ENCODE measurements around the gene HOXB6.

HOXB6 gene

GRCh38 chr17:48625495-48626244, 20.9 kb upstream of the HOXB6 start:
- H3K36me3 ChIP-seq (ENCODE audit: control insufficient read depth in 1 of 2, insufficient read depth in 2 of 2, low read length in 2 of 2): no peaks in the 10 kb centered on the region
- no peaks in the 10 kb centered on the region for H3K9me3 ChIP-seq (ENCODE audit: control insufficient read depth in 1 of 2, low read length in 2 of 2)
- peaks cover 0 to 23% of the 10 kb centered on the region in 2 donors for H3K4me1 ChIP-seq (ENCODE audit: control insufficient read depth in 1 of 2, insufficient read depth in 2 of 2, low read length in 2 of 2)
- peak overlapping the region; percentile 30 to 39 for H3K4me3 ChIP-seq (ENCODE audit: low read depth in 1 of 2, low read length in 2 of 2)
- peaks cover 97% of the 10 kb centered on the region for H3K27me3 ChIP-seq (ENCODE audit: low read depth, low read length)
- no peak overlapping the region for H3K27ac ChIP-seq (ENCODE audit: low read length)

GRCh38 chr17:48624544-48625494, 20.0 kb upstream of the HOXB6 start:
- peaks cover 97% of the 10 kb centered on the region for H3K27me3 ChIP-seq (ENCODE audit: low read depth, low read length)
- H3K27ac ChIP-seq (ENCODE audit: low read length): no peak overlapping the region
- H3K36me3 ChIP-seq (ENCODE audit: control insufficient read depth in 1 of 2, insufficient read depth in 2 of 2, low read length in 2 of 2): no peaks in the 10 kb centered on the region
- H3K4me3 ChIP-seq (ENCODE audit: low read depth in 1 of 2, low read length in 2 of 2): peak overlapping the region; percentile 30 to 39
- H3K9me3 ChIP-seq (ENCODE audit: control insufficient read depth in 1 of 2, low read length in 2 of 2): no peaks in the 10 kb centered on the region
- peaks cover 0 to 23% of the 10 kb centered on the region in 2 donors for H3K4me1 ChIP-seq (ENCODE audit: control insufficient read depth in 1 of 2, insufficient read depth in 2 of 2, low read length in 2 of 2)

DNA sequence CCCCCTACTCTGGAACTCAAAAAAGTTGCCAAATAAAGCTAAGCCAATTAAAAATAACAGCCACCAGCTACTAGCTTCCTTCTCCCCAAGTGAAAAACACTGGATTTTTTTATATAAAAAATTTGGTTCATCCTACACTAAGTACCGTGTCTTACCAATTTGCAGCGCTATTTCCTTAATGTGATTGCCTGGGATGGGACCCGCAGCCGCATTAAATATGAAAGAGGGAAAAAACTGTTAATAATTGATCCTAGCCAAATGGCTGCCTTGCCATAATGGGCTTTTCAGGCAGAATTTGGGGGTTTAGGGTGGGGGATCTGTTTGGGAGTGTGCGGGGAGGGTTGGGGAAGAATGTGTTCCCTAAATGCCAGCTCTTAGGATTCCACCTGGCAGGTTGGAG, 19.3 kb upstream of the HOXB6 start:
- Histone ChIP-seq H3K36me3 (ENCODE audit: control insufficient read depth in 1 of 2, insufficient read depth in 2 of 2, low read length in 2 of 2) (no peaks in the 10 kb centered on the region), H3K27me3 (ENCODE audit: low read depth, low read length) (peaks cover 94% of the 10 kb centered on the region), H3K4me1 (ENCODE audit: control insufficient read depth in 1 of 2, insufficient read depth in 2 of 2, low read length in 2 of 2) (peaks cover 0 to 23% of the 10 kb centered on the region in 2 donors), H3K9me3 (ENCODE audit: control insufficient read depth in 1 of 2, low read length in 2 of 2) (no peaks in the 10 kb centered on the region), H3K4me3 (ENCODE audit: low read depth in 1 of 2, low read length in 2 of 2) (no peak overlapping the region), H3K27ac (ENCODE audit: low read length) (no peak overlapping the region)

GRCh38 chr17:48623583-48623982, 18.8 kb upstream of the HOXB6 start:
- Histone ChIP-seq H3K27me3 (ENCODE audit: low read depth, low read length) (peaks cover 88% of the 10 kb centered on the region), H3K27ac (ENCODE audit: low read length) (no peak overlapping the region), H3K4me1 (ENCODE audit: control insufficient read depth in 1 of 2, insufficient read depth in 2 of 2, low read length in 2 of 2) (peaks cover 0 to 23% of the 10 kb centered on the region in 2 donors), H3K36me3 (ENCODE audit: control insufficient read depth in 1 of 2, insufficient read depth in 2 of 2, low read length in 2 of 2) (no peaks in the 10 kb centered on the region), H3K4me3 (ENCODE audit: low read depth in 1 of 2, low read length in 2 of 2) (no peak overlapping the region), H3K9me3 (ENCODE audit: control insufficient read depth in 1 of 2, low read length in 2 of 2) (no peaks in the 10 kb centered on the region)

DNA sequence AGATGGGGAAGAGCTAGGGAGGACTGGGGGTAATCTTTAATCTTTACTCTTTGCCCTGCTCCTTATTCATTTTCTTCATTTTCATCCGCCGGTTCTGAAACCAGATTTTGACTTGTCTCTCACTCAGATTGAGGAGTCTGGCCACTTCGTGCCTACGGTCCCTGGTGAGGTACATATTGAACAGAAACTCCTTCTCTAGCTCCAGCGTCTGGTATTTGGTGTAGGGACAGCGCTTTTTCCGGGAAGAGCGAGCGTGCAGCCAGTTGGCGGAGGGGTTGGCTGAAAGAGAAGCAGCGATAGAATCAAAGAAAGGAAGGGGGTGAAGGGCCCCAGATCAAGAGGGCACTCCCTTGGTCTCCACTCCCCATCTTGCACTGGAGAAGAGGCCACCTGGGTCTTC, 18.1 kb upstream of the HOXB6 start:
- peaks cover 87% of the 10 kb centered on the region for H3K27me3 ChIP-seq (ENCODE audit: low read depth, low read length)
- H3K9me3 ChIP-seq (ENCODE audit: control insufficient read depth in 1 of 2, low read length in 2 of 2): no peaks in the 10 kb centered on the region
- H3K4me3 ChIP-seq (ENCODE audit: low read depth in 1 of 2, low read length in 2 of 2): no peak overlapping the region
- no peak overlapping the region for H3K27ac ChIP-seq (ENCODE audit: low read length)
- H3K36me3 ChIP-seq (ENCODE audit: control insufficient read depth in 1 of 2, insufficient read depth in 2 of 2, low read length in 2 of 2): no peaks in the 10 kb centered on the region
- peaks cover 0 to 28% of the 10 kb centered on the region in 2 donors for H3K4me1 ChIP-seq (ENCODE audit: control insufficient read depth in 1 of 2, insufficient read depth in 2 of 2, low read length in 2 of 2)

GRCh38 chr17:48621410-48622392, 16.9 kb upstream of the HOXB6 start:
- no peaks in the 10 kb centered on the region for H3K36me3 ChIP-seq (ENCODE audit: control insufficient read depth in 1 of 2, insufficient read depth in 2 of 2, low read length in 2 of 2)

DNA sequence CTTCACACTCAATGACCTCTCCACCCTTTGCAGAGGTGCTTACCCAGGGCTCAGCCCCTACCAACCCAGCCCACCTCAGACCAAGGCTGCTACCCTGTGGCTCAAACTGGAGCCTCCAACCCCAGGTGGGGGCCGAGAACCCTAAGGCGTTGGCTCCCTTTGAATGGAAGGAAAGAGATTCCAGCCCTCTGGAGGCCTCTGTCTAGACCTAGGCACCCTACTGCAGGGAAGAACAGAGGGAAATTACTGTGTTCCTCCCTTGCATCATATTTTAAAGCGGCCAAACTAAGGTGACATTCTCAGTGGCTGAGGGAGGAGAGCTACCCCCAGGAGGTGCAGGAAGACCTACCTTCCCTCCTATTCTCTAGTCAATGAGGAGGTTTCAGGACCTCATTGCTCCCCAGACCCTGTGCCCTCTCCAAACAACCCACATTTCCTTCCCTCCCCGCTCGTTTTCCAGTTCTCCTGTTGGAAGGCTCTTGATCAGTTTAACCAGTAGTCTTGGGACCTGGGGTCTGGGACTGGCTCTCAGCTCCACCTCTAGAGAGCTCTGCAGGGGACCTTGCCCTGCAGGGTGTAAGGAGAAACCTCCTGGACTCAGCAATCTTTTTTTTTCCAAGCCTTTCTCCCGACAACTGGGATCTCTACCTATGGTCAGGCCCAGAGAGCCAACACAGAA, 15.8 kb upstream of the HOXB6 start:
- Histone ChIP-seq H3K4me1 (ENCODE audit: control insufficient read depth in 1 of 2, insufficient read depth in 2 of 2, low read length in 2 of 2) (peaks cover 0 to 21% of the 10 kb centered on the region in 2 donors), H3K9me3 (ENCODE audit: control insufficient read depth in 1 of 2, low read length in 2 of 2) (no peaks in the 10 kb centered on the region), H3K4me3 (ENCODE audit: low read depth in 1 of 2, low read length in 2 of 2) (no peak overlapping the region), H3K36me3 (ENCODE audit: control insufficient read depth in 1 of 2, insufficient read depth in 2 of 2, low read length in 2 of 2) (no peaks in the 10 kb centered on the region), H3K27me3 (ENCODE audit: low read depth, low read length) (peaks cover 89% of the 10 kb centered on the region), H3K27ac (ENCODE audit: low read length) (no peak overlapping the region)

More at GRCh38 chr17:48621410-48622392, 16.9 kb upstream of the HOXB6 start:
- Histone ChIP-seq H3K27me3 (ENCODE audit: low read depth, low read length) (peaks cover 86% of the 10 kb centered on the region), H3K4me3 (ENCODE audit: low read depth in 1 of 2, low read length in 2 of 2) (no peak overlapping the region), H3K4me1 (ENCODE audit: control insufficient read depth in 1 of 2, insufficient read depth in 2 of 2, low read length in 2 of 2) (peaks cover 0 to 31% of the 10 kb centered on the region in 2 donors), H3K9me3 (ENCODE audit: control insufficient read depth in 1 of 2, low read length in 2 of 2) (no peaks in the 10 kb centered on the region), H3K27ac (ENCODE audit: low read length) (no peak overlapping the region)

DNA sequence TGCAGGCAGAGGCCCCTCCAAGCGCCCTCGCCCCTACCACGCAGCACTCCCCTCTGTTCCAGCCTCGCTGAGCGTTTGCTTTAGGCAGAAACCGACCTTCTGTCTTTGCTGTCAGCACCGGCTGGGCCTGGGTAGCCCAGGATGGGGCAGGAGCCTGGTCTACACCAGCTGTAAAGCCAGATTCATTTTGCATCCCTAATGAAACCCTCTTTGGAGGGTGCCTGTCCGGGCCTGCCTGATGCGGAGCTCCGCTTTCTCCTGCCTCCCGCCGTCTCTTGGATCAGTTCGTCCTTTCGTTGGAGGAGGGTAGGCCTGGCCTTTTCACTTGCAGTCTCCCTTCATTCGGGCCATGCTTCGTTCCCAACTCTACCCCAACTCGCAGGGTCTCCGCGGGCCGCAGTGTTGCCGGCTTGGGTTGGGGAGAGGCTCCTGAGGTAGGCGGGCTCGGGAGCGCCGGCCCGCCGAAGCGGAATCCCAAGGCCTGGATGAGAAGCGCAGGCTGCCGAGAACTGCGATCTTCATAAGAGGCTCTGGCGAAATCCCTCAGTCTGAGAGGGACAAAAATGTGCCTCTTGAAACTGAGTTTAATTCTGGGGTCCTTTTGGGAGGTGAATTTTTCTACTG, 15.2 kb upstream of the HOXB6 start:
- peaks cover 89% of the 10 kb centered on the region for H3K27me3 ChIP-seq (ENCODE audit: low read depth, low read length)

DNA sequence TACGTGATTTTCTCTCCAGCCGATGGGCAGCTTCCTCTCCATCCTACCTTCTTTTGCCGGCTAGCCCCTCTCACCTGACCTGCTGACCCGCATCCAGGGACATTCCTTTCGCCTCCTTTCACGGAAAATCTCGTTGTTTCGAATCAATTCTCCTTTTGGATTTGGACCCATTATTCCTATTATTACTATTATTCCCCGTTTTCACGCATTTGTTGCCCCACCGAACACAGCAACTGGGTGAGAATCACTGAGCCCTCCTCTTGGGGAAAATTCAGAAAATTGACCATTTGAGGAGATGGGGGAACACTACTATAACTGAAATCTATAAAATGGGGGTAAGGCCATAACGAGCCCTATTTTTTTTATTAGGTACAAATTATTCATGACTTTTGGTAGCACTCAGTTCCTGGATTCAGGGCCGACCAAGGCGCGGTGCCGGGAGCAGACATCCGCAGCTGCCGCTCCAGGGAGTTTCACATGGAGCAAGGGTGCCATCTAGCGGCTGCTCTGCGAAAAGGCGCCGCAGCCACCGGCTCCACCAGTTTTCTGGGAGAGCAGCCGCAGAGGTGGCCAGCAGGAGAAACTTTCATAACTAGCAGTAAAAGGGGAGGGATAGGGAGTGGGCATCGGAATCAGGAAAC, 13.6 kb upstream of the HOXB6 start:
- H3K4me3 ChIP-seq (ENCODE audit: low read depth in 1 of 2, low read length in 2 of 2): no peak overlapping the region
- H3K4me1 ChIP-seq (ENCODE audit: control insufficient read depth in 1 of 2, insufficient read depth in 2 of 2, low read length in 2 of 2): peaks cover 0 to 17% of the 10 kb centered on the region in 2 donors
- no peaks in the 10 kb centered on the region for H3K36me3 ChIP-seq (ENCODE audit: control insufficient read depth in 1 of 2, insufficient read depth in 2 of 2, low read length in 2 of 2)
- peaks cover 86% of the 10 kb centered on the region for H3K27me3 ChIP-seq (ENCODE audit: low read depth, low read length)
- H3K27ac ChIP-seq (ENCODE audit: low read length): no peak overlapping the region
- no peaks in the 10 kb centered on the region for H3K9me3 ChIP-seq (ENCODE audit: control insufficient read depth in 1 of 2, low read length in 2 of 2)

More for the DNA sequence above, 15.2 kb upstream of the HOXB6 start:
- no peaks in the 10 kb centered on the region for H3K9me3 ChIP-seq (ENCODE audit: control insufficient read depth in 1 of 2, low read length in 2 of 2)
- peaks cover 0 to 15% of the 10 kb centered on the region in 2 donors for H3K4me1 ChIP-seq (ENCODE audit: control insufficient read depth in 1 of 2, insufficient read depth in 2 of 2, low read length in 2 of 2)
- H3K4me3 ChIP-seq (ENCODE audit: low read depth in 1 of 2, low read length in 2 of 2): no peak overlapping the region
- H3K27ac ChIP-seq (ENCODE audit: low read length): no peak overlapping the region
- no peaks in the 10 kb centered on the region for H3K36me3 ChIP-seq (ENCODE audit: control insufficient read depth in 1 of 2, insufficient read depth in 2 of 2, low read length in 2 of 2)
